ENCODE results near the gene RHBDL2.

The RHBDL2 gene

DNA sequence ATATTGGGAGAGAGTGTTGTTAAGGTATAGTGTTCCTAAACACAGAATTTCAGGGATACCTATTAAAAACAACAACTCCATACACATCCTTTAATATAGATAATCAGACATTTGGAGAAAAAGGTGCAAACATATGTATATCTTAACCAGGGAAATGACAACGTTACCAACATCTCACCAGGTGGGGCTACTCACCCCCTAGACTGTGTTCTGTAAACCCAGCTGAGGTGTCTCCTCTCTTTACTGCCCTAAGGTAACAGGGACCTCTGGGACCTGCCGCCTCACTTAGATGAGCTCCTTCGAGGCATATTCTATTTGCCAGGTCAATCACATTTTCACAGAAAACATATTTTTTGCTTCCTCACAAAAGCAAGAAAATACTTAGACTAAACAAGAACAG is 95.4 kb downstream of the RHBDL2 start:
- no peak for TF ChIP-seq NFIC (IDR thresholded peaks at IDR 0.05)

DNA sequence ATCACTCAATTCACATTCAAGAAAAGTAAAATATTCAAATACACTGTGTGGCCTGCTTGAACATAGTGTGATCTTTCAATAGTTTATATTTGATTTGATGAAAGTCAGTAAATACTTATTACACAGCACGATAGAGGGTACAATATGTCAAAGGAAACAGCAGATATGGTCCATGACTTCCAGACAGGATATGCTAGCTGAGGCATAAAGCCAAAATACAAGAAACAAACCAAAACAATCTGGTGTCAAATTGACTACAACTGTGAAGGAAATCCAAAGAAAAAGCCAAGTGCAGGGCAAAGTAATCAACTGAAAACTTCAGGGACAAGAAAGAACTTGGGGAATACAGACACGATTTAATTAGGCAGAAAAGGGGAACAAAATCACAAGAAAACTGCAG is 101.3 kb downstream of the RHBDL2 start:
- TF ChIP-seq ZBTB7A (IDR thresholded peaks at IDR 0.05; ENCODE audit: low read depth): no peak
- TF ChIP-seq, protein P1, sequence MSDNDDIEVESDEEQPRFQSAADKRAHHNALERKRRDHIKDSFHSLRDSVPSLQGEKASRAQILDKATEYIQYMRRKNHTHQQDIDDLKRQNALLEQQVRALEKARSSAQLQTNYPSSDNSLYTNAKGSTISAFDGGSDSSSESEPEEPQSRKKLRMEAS (IDR thresholded peaks at IDR 0.05): no peak
- TF ChIP-seq, protein P2, sequence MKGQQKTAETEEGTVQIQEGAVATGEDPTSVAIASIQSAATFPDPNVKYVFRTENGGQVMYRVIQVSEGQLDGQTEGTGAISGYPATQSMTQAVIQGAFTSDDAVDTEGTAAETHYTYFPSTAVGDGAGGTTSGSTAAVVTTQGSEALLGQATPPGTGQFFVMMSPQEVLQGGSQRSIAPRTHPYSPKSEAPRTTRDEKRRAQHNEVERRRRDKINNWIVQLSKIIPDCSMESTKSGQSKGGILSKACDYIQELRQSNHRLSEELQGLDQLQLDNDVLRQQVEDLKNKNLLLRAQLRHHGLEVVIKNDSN (IDR thresholded peaks at IDR 0.05): no peak
- TF ChIP-seq FOXM1 (IDR thresholded peaks at IDR 0.05; ENCODE audit: borderline replicate concordance, low read depth): no peak
- TF ChIP-seq TAF1 (IDR thresholded peaks at IDR 0.05; ENCODE audit: low read depth): no peak
- no peak for TF ChIP-seq RAD21 (IDR thresholded peaks at IDR 0.05; ENCODE audit: low read depth)
- no peak for TF ChIP-seq TEAD4 (IDR thresholded peaks at IDR 0.05)
- TF ChIP-seq EP300 (IDR thresholded peaks at IDR 0.05; ENCODE audit: borderline replicate concordance): no peak
- TF ChIP-seq, protein P3, sequence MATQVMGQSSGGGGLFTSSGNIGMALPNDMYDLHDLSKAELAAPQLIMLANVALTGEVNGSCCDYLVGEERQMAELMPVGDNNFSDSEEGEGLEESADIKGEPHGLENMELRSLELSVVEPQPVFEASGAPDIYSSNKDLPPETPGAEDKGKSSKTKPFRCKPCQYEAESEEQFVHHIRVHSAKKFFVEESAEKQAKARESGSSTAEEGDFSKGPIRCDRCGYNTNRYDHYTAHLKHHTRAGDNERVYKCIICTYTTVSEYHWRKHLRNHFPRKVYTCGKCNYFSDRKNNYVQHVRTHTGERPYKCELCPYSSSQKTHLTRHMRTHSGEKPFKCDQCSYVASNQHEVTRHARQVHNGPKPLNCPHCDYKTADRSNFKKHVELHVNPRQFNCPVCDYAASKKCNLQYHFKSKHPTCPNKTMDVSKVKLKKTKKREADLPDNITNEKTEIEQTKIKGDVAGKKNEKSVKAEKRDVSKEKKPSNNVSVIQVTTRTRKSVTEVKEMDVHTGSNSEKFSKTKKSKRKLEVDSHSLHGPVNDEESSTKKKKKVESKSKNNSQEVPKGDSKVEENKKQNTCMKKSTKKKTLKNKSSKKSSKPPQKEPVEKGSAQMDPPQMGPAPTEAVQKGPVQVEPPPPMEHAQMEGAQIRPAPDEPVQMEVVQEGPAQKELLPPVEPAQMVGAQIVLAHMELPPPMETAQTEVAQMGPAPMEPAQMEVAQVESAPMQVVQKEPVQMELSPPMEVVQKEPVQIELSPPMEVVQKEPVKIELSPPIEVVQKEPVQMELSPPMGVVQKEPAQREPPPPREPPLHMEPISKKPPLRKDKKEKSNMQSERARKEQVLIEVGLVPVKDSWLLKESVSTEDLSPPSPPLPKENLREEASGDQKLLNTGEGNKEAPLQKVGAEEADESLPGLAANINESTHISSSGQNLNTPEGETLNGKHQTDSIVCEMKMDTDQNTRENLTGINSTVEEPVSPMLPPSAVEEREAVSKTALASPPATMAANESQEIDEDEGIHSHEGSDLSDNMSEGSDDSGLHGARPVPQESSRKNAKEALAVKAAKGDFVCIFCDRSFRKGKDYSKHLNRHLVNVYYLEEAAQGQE (IDR thresholded peaks at IDR 0.05; ENCODE audit: low read depth): no peak
- no peak for TF ChIP-seq CEBPB (IDR thresholded peaks at IDR 0.05)
- TF ChIP-seq CREB1 (IDR thresholded peaks at IDR 0.05; ENCODE audit: low read depth): no peak
- TF ChIP-seq NFIC (IDR thresholded peaks at IDR 0.05): no peak
- no peak for TF ChIP-seq TCF12 (IDR thresholded peaks at IDR 0.05; ENCODE audit: low read depth)
- TF ChIP-seq YY1 (IDR thresholded peaks at IDR 0.05; ENCODE audit: low read depth): no peak
- no peak for TF ChIP-seq EGR1 (IDR thresholded peaks at IDR 0.05)

DNA sequence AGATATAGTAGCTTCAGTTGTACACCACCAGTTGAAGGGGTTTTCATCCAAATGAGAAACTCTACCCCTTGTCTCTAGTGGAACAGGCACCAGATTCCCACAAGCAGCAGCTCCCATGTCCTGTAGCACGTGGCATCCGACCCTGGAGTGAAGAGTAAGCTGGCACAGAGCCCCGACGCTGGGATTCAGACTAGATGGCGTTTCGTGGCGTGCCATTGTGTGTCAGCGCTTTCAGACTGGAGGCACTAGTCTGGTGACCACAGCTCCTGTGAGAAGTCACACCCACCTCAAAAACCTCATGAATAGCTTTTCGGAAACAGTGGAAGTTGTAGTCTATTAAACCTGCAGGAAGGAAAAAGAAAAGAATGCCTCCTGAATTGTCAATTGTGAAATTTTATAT is 102.3 kb downstream of the RHBDL2 start:
- TF ChIP-seq EGR1 (IDR thresholded peaks at IDR 0.05) (no peak), RAD21 (IDR thresholded peaks at IDR 0.05; ENCODE audit: low read depth) (no peak), TCF12 (IDR thresholded peaks at IDR 0.05; ENCODE audit: low read depth) (no peak), FOXM1 (IDR thresholded peaks at IDR 0.05; ENCODE audit: borderline replicate concordance, low read depth) (no peak), TEAD4 (IDR thresholded peaks at IDR 0.05) (no peak), ZBTB7A (IDR thresholded peaks at IDR 0.05; ENCODE audit: low read depth) (no peak), TAF1 (IDR thresholded peaks at IDR 0.05; ENCODE audit: low read depth) (no peak), YY1 (IDR thresholded peaks at IDR 0.05; ENCODE audit: low read depth) (no peak), NFIC (IDR thresholded peaks at IDR 0.05) (no peak), CREB1 (IDR thresholded peaks at IDR 0.05; ENCODE audit: low read depth) (no peak), EP300 (IDR thresholded peaks at IDR 0.05; ENCODE audit: borderline replicate concordance) (no peak), CEBPB (IDR thresholded peaks at IDR 0.05) (no peak)
- TF ChIP-seq, protein P3 (IDR thresholded peaks at IDR 0.05; ENCODE audit: low read depth): no peak
- TF ChIP-seq, protein P2 (IDR thresholded peaks at IDR 0.05): no peak
- TF ChIP-seq, protein P1 (IDR thresholded peaks at IDR 0.05): no peak

Measured in Ishikawa (cell line).